CD4-positive, alpha-beta T cell treated with Interleukin-15 for 4 hours (primary cell): Measurements from ENCODE around the gene LRMDA.

Experiments used
- DNase-seq: peaks from one replicate; pipeline ENCODE4 v3.0.0-alpha.2; 2020; ENCODE audit warnings: low spot score

LRMDA gene

DNA sequence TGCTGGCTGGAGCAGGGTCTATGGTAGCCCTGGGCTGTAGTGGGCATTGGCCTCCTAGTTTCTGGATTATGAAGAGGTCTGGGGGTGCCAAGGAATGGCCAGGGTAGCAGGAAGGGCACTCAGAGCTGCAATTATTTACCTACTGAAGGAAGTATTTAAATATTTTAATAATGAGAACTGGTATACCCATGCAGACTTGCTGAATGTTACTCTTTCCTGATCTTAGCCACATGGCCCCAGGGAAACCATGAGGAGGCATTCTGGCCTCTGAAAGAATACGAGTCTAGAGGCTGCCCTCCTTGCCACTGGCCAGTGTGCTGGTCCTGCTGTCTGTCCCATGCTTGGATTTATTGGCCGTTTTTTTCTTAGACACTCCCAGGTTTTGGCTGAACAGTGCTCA lies 599.7 kb downstream of the LRMDA start:
- DNase-seq: no peak

DNA sequence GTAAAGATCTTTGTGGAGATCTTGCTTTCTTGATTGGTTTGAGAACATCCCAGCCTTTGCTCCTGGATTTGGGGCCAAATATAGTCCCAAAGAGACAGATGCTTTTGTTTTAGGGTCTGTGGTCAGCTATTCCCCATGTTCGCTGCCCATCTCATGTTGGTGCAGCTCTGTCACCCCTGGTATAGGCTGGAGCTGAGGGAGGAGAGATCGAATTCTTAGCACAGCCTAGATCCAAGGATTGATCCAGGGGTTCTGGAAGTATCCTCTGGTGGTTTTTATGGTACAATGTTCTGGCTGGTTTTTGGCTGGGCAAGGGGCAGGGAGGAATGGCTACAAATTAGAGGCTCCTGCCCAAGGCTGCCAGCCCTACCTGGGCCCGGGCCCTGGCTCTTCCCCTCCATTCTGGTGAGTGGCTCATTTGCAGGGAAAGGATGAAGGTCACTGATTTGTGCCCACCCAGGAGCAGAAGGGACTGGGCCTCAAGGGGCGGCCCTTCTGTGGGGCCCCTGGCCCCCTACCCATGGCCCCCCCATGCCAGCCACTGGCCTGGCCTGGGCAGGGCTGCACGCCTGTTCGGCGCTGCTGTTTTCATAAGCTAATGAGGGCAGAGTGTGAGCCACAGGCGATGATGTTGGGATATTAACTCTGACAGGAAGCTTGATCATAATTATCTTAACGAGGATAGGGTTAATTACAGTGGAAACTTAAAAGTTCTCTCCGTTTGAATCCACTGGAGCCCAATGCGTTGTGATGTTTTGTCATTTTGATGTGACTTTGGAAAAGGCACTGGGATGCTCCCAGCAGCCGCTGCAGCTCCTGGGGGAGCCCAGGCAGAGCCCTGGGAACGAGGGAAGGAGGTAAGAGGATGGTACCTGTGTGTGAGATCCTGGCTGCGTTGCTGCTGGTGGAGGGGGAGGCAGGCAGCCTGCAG lies 600.6 kb downstream of the LRMDA start:
- no peak for DNase-seq

DNA sequence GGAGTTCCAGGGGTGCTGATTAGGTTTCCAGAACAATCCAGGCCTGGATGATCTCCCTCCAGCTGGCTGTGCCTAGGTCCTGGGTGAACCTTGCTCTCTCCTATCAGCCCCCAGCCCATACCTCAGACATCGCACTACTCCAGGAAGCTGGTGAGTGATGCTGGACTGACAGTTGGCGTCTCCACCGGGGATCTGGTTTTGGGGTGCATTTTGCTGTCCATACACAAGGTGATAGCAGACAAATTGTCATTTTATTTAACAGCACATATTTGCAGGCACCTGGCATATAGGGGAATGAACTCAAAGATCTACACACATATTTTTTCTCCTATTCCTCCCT lies 601.2 kb downstream of the LRMDA start:
- no peak for DNase-seq

DNA sequence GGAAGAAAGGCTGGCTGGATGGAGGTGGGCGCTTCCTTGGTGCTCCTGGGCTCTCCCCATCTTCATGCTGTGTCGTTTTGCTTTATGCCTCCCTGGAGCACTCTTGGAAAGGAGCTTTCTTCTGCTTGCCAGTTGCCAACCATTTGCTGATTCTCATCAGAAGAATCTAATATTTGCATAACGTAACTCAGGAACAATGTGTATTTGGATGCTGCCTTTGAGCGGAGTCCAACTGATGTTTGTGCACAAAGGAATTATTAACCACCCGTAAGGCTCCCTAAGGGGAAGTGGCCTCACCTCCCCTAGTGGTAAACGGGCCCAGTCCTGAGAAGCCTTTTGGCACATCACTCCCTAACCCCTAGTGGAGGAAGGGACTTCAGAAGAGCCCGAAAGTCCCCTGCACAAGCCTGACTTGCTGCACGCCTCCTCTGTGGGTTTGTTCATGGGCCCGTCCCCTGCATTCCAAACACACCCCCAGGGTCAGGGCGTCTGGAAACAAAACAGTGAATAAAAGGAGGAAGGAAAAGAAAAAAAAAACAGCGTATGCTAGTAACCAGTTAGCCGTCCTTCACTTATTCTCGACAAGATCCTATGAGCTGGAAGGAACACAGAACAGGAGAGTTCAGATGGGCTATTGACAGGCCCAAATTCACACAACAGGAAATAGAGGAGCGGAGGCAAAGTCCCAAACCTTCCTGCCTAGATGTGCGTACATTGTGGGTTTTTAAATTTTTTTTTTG lies 602.2 kb downstream of the LRMDA start:
- no peak for DNase-seq

DNA sequence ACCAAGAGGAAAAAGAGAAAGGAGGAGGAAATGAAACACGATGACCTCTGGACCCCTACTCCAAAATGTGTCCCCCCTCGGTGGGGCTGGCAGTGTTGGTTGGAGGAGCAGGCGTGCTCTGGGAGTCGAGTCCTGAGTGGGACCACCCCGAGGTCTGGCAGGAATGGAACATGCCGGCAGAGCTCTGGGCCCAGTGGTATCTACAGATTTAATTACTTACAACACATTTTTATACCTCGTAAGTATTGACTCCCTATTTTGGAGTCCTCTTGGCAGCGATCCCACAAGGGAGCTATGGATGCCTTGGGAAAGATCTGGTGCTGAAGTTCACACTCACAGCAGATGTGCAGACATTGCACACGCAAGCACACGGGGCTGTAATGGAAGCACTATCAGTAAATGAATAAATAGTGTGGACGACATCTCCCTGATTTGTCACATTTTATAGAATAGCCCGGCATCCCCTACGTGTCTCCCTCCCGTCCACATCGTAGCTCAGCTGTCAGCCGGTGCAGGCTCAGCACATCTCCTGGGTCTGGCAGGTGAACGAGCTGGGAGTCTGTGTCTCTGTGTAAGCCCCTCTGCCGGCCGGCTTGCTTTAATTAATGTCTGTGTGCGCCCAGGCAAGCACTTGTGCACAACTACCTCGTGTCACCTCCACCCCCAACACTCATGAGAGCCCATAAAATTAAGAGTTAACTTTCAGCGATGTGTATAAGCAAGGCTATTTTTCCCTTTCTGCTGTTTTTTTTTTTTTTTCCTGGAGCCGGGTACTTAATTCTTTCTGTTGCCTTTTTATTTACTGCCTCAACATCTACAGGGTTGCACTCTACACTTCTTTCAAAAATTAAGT lies 603.2 kb downstream of the LRMDA start:
- DNase-seq: no peak

DNA sequence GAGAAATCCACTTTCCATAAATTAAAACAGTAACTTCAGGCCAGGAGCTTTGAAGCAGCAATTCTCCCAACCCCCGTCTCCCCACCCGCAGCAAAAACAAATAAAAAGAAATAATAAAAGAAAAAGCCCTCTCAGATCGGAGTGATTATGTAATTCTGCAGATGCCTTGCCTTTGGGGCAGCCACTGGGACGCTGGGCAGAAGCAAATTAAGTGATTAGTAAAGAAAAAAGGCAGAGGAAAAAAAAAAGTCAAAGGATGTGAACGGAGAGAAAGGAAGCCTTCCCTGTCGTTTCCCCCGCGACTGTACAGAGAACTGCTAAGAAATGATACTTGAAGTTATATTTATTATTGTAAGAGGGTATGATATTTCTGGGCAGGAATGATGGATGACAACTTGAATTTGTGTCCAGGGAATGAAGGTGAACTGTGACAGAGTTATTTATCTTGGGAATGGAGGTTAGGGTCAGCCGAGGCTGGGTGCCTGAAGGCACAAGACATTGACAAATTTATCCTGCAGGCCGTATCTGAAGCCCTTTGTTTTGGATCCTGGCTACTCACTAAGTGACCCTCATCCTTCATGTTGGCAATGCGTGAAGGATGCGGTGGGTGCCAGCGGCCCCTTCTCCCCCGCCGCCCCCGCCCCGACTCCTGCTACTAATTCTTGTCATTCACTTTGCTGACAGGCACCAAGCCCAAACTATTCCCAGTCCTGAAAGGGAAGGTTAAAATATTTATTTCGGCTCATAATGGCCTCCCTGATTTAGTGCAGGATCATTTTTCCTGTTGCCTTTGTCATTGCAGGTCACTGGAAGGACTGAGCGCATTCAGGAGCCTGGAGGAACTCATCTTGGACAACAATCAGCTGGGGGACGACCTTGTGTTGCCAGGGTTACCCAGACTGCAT lies 604.0 kb downstream of the LRMDA start:
- no peak for DNase-seq

DNA sequence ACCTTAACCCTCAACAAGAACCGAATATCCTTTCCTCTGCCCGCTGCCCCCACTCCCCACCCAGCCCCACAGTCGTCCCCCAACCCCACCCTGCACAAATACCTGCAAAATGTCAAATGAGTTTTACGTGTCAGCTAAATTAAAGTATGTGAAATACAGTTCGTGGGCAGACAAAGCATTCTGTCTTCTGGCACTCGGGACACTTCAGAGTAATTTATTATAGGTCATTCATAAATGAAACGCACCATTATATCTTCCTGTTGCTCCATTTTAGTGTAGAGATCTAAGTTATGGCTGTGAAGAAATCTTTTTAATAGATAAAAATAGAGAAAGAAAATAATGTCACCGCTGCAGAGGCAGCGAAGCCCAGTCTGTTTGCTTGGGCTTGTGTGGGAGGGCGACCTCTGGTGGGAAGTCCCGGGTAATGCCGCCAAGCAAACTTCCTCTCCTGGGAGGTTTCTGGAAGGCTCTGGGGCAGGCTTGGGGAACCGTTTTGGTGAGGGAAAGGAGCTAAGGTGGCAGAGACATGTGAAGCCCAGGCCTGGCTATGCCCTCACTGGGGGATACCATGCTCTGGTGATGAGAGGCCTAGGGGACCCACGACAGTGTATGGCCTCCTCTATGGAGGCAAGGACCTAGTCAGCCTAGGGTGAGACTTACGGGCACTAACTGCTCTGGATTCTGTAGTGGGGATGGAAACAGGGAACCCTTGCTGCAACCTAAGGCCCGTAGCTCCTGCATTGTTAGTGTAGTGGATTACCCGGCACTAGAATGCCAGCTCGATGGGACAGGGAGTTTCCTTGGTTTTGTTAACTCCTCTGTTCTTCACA lies 604.9 kb downstream of the LRMDA start:
- peak; percentile 15 for DNase-seq

DNA sequence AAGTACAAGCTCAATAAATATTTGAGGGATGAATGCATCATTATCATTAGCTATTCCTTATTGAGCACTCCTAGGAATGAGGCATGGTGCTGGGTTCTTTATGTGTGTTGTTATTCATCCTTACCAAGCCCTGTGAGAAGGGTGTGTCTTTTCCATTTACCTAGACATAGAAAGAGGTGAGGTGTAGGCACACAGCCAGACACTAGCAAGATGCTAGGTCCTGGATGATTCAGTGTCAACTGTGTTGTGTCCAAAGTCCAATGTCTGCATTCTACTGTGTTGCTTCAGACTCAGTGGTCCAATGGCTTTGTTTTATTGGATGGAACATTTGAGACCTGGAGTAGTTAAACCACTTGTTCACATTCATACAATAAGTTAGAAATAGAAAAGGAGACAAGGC lies 605.5 kb downstream of the LRMDA start:
- no peak for DNase-seq

DNA sequence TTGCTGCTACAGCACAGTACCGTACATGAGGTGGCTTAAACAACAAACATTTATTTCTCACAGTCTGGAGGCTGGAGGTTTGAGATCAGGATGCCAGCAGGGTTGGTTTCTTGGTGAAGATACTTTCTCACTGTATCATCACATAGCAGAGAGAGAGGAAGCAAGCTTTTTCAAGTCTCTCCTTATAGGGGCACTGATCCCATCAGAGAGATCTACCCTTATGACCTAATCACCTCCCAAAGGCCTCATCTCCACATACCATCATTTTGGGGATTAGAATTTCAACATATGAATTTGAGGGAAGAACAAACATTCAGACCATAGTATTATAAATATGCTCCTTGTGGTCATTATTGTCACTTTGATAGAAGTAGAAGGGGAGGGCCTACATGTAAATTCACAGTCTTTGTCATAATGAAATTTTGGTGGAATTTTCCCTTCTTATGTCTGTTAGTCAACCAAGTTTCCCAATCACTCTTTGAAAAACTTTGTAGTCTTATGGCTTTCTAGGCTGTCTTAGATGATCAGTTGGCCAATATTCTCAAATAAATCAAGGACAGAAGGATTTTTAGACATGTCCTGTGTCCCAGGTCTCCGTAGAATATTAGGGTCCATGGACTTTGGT lies 606.2 kb downstream of the LRMDA start:
- DNase-seq: no peak

DNA sequence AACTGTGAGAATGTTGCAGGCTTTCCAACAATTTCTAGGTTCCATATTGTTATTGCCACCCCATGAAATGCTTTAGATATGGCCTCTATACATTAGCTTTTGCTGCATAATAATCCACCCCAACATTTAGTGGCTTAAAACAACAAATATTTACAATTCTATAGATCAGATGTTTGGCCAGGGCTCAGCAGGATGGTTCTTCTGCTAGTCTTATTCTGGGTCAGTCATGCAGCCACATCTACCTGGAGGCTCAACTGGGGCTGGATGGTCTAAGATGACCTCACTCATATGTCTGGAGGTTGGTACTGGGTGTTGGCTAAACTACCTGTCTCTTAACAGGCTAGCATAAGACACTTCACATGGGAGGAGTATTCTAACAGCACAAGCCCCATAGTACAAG lies 607.3 kb downstream of the LRMDA start:
- DNase-seq: no peak

DNA sequence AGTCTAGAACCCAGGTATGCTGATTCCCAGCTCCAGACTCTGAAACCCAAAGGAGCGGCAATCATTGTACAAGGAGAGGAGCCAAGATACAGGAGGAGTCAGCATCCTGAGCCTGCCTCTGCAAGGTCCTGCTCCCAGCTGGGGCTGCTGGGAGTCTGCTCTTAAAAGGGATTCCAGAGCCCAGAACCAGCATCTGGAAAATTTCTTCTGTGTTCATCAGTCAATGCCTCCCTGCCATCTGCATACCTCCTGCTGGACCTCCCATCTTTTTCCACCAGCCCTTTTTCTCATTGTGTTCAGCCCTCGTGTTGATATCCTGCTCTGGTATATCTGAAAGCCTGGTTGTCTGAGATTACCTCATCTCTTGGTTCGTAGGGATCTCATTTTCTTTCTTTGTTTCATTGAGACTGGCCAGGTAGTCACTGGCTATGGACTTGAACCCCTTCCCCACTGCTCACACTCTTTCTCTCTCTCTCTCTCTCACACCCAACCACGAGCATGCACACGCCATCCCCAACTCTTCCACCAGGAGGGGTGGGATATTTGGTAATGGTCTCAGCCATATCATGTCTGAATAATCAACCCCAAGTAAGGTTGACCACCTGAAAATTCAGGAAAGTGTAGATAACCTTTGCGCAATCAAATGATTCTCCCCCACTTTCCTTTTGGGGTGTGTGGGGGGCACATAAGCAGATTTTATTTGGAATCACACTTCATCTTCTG lies 608.8 kb downstream of the LRMDA start:
- DNase-seq: no peak

DNA sequence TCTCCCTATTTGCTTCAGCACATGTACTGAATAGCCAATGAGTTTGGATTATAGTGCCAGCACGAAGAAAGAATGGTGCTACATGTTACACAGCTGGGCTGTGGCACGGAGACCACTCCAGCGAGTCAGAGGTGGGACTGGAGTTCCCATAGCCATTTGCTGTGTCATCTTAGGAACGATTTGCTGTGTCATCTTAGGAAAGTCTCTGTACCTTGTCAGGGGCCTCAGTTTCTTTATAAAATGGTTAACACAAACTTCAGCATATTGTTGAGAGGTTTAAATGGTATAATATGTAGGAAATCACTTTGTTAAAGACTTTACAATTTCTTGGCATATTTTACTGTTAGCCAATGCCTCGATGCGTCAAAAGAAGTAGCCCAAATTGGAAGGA lies 609.4 kb downstream of the LRMDA start:
- DNase-seq: no peak

DNA sequence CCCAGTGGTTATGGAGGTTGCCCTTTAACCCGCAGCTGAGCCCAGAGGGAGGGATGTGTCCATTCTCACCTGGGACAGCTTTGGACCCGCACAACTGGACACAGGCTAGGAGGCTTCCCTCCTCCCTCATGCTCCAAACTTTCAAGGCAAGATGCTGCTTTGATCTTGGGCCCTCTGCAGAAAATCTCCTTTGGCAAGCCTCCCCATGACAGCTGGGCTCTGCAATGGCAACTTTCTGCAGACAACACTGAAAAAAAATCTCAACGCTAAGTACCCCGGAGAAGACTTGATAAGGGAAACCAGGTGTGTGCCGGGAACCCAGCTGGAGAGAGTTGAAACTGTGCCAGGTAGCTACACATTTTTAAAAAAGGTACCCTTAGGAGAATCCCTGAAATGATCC lies 610.1 kb downstream of the LRMDA start:
- no peak for DNase-seq

DNA sequence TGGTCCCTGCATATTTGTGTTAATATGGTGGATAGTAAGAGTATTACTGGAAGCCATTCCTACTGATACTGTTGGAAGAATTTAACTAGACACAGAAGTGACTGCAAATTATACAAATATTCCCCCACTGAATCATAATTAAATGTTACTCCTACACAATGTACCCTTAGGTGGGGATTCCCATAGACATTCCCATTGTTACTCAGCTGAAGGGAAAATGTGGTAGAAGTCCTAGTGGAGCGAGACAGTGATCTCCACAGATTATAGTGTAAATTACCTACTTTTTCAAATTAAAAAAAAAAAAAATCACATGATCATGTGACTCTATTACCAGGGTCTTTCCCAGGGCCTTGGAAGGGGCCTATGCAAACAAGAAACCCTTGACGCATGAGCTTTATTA lies 611.8 kb downstream of the LRMDA start:
- no peak for DNase-seq

DNA sequence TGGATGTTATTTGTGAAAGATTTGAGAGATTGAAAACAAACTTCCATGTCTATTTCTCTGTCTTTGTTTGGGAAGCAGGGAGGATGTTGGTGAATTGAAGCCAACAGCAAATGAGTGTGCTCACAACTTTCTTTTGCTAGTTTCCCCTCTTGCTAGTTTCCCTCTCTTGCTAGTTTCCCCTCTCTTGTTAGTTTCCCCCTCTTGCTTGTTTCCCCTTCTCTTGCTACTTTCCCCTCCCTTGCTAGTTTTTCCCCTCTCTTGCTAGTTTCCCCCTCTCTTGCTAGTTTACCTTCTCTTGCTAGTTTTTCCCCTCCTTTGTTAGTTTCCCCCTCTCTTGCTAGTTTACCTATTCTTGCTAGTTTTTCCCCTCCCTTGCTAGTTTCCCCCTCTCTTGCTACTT lies 613.3 kb downstream of the LRMDA start:
- no peak for DNase-seq

DNA sequence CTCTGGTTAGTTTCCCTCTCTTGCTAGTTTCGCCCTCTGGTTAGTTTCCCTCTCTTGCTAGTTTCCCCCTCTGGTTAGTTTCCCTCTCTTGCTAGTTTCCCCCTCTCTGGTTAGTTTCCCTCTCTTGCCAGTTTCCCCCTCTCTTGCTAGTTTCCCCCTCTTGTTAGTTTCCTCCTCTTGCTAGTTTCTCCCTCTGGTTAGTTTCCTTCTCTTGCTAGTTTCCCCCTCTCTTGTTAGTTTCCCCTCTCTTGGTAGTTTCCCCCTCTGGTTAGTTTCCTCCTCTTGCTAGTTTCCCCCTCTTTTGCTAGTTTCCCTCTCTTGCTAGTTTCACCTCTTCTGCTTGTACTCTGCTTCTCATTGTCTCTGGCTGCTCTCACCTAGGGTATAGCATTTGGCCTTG lies 613.8 kb downstream of the LRMDA start:
- DNase-seq: no peak

DNA sequence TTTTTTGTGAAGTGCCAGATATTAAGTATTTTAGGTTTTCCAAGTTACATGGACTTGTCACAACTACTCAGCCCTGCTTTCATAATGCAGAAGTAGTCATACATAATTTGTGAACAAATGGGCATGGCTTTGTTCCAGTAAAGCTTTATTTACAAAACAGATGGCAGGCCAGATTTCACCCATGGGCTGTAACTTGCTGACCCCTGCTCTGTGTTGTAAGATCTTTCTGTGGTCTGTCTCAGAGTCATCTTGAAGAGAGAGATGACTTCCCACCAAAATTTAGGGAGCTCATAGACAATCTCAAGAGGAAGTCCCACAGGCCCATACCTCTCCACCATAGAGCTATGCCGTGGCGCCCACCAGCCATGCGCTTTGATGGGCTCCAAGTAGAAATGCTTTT lies 616.1 kb downstream of the LRMDA start:
- DNase-seq: no peak

DNA sequence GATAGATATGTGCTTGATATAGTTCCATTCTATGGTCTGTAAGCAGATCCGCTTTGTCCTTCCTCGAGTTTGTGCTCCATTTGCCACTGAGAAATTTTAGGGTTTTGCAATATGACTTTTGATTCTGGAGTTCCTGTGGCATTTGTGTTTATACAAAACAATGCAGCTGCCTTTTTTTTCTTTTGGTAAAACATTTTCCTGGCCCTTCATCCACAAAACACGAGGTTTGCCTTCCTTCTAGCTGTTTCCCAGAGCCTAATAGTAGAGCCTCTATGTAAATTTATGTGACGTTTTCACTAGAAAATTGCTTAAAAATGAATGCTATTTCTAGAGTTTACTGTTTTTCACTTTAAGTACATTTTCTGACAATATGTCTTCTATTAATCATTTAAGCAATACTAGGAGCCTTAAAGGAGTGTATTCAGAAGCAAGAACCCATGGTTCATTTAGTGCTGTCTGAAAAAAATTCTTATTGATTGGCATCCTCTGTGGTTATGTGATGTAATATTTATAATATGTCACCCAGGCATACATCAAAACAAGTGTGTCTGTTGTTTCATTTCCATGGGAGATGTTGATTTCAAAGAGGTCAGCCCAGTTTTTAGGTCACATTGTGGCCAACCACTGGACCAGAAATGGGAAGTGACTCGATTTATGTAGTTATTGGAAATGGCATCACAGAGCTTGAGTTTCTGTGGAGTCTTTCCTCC lies 618.3 kb downstream of the LRMDA start:
- DNase-seq: no peak

DNA sequence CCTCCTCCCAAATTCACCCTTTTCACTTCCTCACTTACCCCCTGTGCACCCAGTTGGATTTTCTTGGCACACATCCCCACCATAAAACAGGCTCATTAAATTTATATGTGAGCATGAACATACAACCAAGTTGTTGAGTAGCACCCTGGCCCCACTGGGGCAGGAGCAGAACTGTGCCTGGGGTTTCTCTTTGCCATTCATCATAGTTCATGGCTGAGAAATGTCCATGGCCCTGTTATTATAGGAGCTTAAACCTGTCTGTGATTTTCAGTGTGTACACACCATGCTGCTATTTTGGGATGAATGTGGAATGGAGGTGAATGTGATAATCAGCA lies 618.8 kb downstream of the LRMDA start:
- no peak for DNase-seq
